NCI-H510A treated with DMSO at 0.1 percent for 48 hours (cell line): Measurements from ENCODE around the gene GAPT.
"Not testable (repeated sequence)": the region's sequence is repeated elsewhere in the genome, so short reads cannot be mapped to it uniquely, and the experiment has no call there.

Experiments used
- DNase-seq: peaks from one replicate; lab custom pipeline; 2025; lab: John Stamatoyannopoulos, UW

The GAPT gene

DNA sequence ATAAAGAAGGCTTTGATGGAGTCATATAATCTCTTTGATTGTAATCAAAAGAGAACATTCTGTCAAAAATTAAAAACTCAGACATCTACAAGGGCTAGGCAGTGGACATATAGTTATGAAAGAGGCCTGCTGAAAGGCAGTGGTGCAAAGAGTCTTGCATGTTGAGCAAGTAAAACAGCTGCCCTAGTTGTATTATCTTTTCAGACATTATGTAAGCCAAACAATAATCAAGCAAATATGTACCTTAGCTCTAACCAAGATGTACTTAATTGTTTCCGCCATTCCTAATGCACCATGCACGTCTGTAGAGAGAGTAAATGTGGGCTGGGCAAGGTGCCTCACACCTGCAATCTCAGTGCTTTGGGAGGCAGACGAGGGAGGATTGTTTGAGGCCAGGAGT, 14.3 kb downstream of the GAPT start:
- no peak for DNase-seq

DNA sequence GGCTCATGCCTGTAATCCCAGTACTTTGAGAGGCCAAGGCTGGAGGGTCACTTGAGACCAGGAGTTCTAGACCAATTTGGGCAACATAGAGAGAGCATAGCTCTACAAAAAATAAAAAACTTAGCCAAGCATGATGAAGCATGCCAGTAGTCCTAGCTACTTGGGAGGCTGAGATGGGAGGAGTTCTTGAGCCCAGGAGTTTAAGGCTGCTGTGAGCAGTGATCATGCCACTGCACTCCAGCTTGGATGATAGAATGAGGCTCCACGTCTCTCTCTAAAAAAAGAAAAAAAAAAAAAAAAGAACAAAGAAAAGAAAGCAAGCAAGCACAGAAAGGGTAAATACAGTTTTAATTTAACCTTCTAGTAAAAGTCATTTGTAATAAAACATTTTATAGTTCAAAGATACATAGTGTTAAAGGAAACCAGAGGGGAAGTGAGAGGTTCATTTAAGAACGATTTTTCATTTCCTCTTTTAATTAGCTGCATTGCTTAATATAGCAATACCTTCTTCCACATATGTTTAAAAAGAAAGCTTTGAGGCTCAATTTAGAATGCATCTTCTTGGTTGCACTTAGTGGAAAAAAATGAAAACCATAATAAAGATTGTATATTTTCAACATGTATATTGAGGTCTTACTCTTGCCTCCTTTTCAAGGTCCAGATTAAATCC, 14.9 kb downstream of the GAPT start:
- no peak for DNase-seq

GRCh38 chr5:58507715-58508114, 16.5 kb downstream of the GAPT start:
- no peak for DNase-seq

DNA sequence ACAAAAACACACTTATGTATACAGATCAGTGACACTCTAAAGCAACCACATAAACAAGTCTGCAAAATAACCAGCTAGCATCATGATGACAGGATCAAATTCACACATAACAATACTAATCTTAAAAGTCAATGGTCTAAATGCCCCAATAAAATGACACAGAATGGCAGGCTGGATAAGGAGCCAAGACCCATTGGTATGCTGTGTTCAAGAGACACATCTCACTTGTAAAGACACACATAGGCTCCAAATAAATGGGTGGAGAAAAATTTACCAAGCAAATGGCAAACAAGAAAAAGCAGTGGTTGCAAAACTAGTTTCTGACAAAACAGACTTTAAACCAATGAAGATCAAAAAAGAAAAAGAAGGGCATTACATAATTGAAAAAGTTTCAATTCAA, 26.0 kb downstream of the GAPT start:
- no peak for DNase-seq

DNA sequence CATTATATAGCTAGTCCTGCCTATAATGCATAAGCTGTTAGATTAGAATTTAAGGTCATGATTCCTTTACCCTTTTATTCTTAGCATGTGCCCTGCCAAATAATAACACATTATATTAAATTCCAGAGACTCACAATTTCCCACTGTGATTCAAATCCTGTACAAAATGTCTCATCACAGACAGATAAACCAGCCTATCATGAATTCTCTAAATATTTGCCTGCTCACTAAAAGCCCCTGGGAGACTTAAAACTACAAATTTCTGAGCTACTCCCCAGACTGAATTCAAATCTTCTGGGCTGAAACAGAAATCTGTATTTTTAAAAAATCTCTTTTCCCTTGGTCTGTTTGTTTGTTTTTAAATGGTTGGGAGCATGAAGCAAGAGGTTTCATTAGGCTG, 32.7 kb downstream of the GAPT start:
- no peak for DNase-seq

DNA sequence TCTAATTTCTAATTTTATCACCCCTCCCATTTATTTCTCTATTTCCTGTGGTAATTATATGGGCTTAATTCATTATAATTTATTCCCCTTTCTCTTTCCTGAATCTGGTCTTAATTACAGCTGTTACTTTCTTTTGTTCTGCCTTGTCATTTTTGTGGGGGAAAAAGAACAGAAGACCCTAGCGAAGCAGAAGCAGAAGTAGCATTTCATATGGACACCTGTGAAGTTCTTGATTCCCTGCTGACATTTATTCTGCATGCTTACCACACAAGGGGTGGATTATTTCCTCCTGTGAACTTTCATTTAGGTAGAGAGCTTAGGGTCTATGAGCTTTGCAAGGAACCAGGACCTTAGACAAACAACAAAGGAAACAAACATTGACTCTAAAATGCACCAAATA, 33.3 kb downstream of the GAPT start:
- no peak for DNase-seq

DNA sequence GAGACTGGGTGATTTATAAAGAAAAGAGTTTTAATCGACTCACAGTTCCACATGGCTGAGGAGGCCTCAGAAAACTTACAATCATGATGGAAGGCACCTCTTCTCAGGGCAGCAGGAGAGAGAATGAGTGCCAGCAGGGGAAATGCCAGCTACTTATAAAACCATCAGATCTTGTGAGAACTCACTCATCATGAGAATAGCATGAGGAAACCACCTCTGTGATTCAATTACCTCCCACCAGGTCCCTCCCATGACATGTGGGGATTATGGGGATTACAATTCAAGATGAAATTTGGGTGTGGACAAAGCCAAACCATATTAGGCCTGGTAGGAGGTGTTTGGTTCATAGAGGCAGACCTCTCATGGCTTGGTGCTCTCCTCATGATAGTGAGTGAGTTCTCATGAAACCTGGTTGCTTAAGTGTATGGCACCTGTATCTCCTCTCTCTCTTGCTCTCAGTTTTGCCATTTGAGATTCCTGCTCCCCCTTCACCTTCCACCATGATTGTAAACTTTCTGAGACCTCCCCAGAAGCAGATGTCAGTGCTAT, 39.8 kb downstream of the GAPT start:
- no peak for DNase-seq

DNA sequence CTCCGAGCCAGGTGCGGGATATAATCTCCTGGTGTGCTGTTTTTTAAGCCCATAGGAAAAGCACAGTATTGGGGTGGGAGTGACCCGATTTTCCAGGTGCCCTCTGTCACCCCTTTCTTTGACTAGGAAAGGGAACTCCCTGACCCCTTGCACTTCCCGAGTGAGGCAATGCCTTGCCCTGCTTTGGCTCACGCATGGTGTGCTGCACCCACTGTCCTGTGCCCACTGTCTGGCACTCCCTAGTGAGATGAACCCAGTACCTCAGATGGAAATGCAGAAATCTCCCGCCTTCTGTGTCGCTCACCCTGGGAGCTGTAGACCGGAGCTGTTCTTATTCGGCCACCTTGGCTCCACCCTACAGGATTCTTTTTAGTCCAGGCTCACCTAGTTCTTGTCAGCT, 50.7 kb downstream of the GAPT start:
- not testable (repeated sequence) for DNase-seq

DNA sequence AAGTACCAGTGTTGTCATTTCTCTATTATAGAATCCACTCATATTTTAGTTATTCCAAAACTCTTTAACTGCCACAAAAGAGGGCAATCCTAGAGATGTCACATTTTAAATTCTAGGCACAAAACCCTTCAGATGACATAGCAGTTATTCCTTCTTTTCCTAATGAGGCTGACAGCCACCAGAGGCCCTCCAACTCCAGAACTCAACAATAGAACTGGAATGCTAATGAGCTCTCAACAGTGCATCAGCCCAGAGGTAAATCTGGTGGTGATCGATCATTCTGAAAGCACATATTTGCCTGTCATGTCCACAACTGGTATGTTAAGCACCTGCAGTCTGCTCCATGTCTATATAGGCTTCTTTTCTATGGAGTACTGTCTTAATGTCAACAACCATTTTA, 51.5 kb downstream of the GAPT start:
- DNase-seq: no peak

DNA sequence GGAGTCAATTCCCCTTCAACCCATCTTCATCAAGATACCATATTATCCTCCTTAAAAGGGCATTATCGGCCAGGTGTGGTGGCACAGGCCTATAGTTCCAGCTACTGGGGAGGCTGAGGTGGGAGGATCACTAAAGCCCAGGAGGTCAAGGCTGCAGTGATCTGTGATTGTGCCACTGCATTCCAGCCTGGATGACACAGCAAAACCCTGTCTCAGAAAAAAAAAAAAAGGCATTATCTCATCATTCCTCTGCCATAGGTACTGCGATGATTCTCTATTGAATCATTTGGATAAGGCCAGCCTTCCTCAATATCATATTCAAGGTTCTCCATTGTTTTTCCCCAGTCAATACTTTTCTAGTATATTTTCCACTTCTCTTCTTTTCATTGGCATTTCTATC, 52.5 kb downstream of the GAPT start:
- DNase-seq: no peak

GRCh38 chr5:58544195-58544594, 53.0 kb downstream of the GAPT start:
- DNase-seq: no peak

DNA sequence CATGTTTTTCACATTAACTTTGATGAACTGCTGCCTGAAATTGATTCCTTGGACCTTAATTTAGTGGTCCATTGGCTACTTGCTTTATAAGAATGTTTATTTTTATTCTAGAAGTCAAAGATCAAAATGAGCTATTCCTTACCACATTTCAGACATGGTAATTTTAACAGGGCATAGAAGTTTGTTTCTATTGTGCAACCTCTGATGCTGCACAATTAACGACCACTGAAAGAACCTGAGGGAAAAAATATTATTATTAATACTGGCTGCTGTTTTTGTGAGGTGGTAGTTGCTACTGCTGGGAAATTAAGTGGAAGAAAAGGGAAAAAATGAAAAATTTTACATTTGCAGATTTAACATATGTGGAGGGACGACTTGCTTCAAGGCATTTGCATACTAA, 53.7 kb downstream of the GAPT start:
- DNase-seq: no peak

- no peak for DNase-seq
Observed at GRCh38 chr5:58545912-58546311, 54.7 kb downstream of the GAPT start.
